Measurements from ENCODE around the gene PLTP. TPM values are rescaled to one million over a fixed set of nuclear protein-coding genes. Genes with fewer than 3 reads are reported as not detected.
A peak's percentile ranks its signal among the peaks of the same experiment; 100 is the strongest.

Gene PLTP
- total and polyA plus RNA-seq, 2 of the 13 experiments (the other 11 are each of a cell fraction or from before 2014, with no cell fraction given) = 16.9 to 28.6 TPM

- TF ChIP-seq TBL1XR1 (IDR thresholded peaks at IDR 0.05; ENCODE audit: borderline replicate concordance, low read length, partially characterized antibody) = peak; percentile 55
- TF ChIP-seq, protein P1, sequence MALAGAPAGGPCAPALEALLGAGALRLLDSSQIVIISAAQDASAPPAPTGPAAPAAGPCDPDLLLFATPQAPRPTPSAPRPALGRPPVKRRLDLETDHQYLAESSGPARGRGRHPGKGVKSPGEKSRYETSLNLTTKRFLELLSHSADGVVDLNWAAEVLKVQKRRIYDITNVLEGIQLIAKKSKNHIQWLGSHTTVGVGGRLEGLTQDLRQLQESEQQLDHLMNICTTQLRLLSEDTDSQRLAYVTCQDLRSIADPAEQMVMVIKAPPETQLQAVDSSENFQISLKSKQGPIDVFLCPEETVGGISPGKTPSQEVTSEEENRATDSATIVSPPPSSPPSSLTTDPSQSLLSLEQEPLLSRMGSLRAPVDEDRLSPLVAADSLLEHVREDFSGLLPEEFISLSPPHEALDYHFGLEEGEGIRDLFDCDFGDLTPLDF (CRISPR knock-in tag; IDR thresholded peaks at IDR 0.05) = peak; percentile 52; the same call in 1 of the 2 replicates
- no peak for TF ChIP-seq CBX2 (IDR thresholded peaks at IDR 0.05; ENCODE audit: low read depth, low read length)
- TF ChIP-seq CBX2 (CRISPR knock-in tag; IDR thresholded peaks at IDR 0.05; ENCODE audit: low read depth) = no peak
- TF ChIP-seq SP2 (CRISPR knock-in tag; IDR thresholded peaks at IDR 0.05) = no peak
- no peak for TF ChIP-seq REXO4 (CRISPR knock-in tag; IDR thresholded peaks at IDR 0.05; ENCODE audit: borderline replicate concordance)
- TF ChIP-seq IKZF4 (CRISPR knock-in tag; IDR thresholded peaks at IDR 0.05; ENCODE audit: borderline replicate concordance, low read depth, not compliant biosample characterization) = no peak
- TF ChIP-seq, protein P2, sequence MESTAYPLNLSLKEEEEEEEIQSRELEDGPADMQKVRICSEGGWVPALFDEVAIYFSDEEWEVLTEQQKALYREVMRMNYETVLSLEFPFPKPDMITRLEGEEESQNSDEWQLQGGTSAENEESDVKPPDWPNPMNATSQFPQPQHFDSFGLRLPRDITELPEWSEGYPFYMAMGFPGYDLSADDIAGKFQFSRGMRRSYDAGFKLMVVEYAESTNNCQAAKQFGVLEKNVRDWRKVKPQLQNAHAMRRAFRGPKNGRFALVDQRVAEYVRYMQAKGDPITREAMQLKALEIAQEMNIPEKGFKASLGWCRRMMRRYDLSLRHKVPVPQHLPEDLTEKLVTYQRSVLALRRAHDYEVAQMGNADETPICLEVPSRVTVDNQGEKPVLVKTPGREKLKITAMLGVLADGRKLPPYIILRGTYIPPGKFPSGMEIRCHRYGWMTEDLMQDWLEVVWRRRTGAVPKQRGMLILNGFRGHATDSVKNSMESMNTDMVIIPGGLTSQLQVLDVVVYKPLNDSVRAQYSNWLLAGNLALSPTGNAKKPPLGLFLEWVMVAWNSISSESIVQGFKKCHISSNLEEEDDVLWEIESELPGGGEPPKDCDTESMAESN (CRISPR knock-in tag; conservative IDR thresholded peaks at IDR 0.05) = no peak
- no peak for TF ChIP-seq ZBTB8A (CRISPR knock-in tag; IDR thresholded peaks at IDR 0.05; ENCODE audit: borderline replicate concordance, low read depth)
- TF ChIP-seq SOX6 (IDR thresholded peaks at IDR 0.05) = no peak
- TF ChIP-seq SOX6 (CRISPR knock-in tag; IDR thresholded peaks at IDR 0.05) = peak; percentile 58
- TF ChIP-seq ELF3 (CRISPR knock-in tag; IDR thresholded peaks at IDR 0.05) = peak; percentile 75
- TF ChIP-seq ZFP36L2 (CRISPR knock-in tag; IDR thresholded peaks at IDR 0.05) = no peak
- TF ChIP-seq ZNF142 (CRISPR knock-in tag; IDR thresholded peaks at IDR 0.05) = 0 out of 2 replicates have a peak, but pooled peaks have one; percentile 57
- no peak; the same call in 1 of the 2 replicates for TF ChIP-seq POGZ (CRISPR knock-in tag; IDR thresholded peaks at IDR 0.05)
- TF ChIP-seq ZNF282 (IDR thresholded peaks at IDR 0.05; ENCODE audit: partially characterized antibody) = no peak
- TF ChIP-seq SALL1 (CRISPR knock-in tag; IDR thresholded peaks at IDR 0.05) = peak; percentile 43; the same call in 1 of the 2 replicates
- TF ChIP-seq TBX2 (CRISPR knock-in tag; IDR thresholded peaks at IDR 0.05; ENCODE audit: borderline replicate concordance) = peak; percentile 49
- TF ChIP-seq ZNF562 (CRISPR knock-in tag; IDR thresholded peaks at IDR 0.05; ENCODE audit: borderline replicate concordance) = no peak
- no peak for TF ChIP-seq ZNF20 (CRISPR knock-in tag; IDR thresholded peaks at IDR 0.05)
Measured at GRCh38 chr20:45909817-45910669, 1.9 kb downstream of the PLTP start (continued).

Data from HepG2 (cell line).